ENCODE data around the gene TGFB3. TPM values are rescaled to one million over a fixed set of nuclear protein-coding genes. Genes with fewer than 3 reads are reported as not detected.
"Not testable (repeated sequence)": the region's sequence is repeated elsewhere in the genome, so short reads cannot be mapped to it uniquely, and the experiment has no call there.

The TGFB3 gene
- total RNA-seq, 2 experiments from 2014 or later, result 8.4 to 11.8 TPM

GRCh38 chr14:76015191-76015590 is 33.4 kb upstream of the TGFB3 start:
- ATAC-seq (ENCODE audit: poor library complexity), result no peak
- Mint-ChIP-seq H3K27me3 (no peaks in the 10 kb centered on the region), H3K4me3 (no peak overlapping the region), H3K9me3 (peaks cover 15% of the 10 kb centered on the region), H3K27ac (no peak overlapping the region), H3K4me1 (ENCODE audit: low read depth) (no peaks in the 10 kb centered on the region), H3K36me3 (ENCODE audit: low read depth) (peaks cover 90% of the 10 kb centered on the region)
- ChIA-PET POLR2A (no interaction called here), CTCF (no interaction called here)
- Histone ChIP-seq H3K27ac (ENCODE audit: low read depth in 1 of 2, low read length in 2 of 2) (no peak overlapping the region), H3K4me1 (ENCODE audit: insufficient read depth, low read length) (no peaks in the 10 kb centered on the region), H3K4me3 (ENCODE audit: low read length) (no peak overlapping the region), H3K27me3 (ENCODE audit: control insufficient read depth in 1 of 2, insufficient read depth in 2 of 2, low read length in 2 of 2) (no peaks in the 10 kb centered on the region), H3K36me3 (ENCODE audit: insufficient read depth, low read length) (peaks cover 4% of the 10 kb centered on the region), H3K9me3 (ENCODE audit: control insufficient read depth in 1 of 2, insufficient read depth in 1 of 2, low read length in 2 of 2) (peaks cover 5% of the 10 kb centered on the region in 2 experiments)
- intact Hi-C loops (cut with DNase I, micrococcal nuclease), result no loop called here
- DNase-seq, result no peak
- no peak for TF ChIP-seq CTCF (IDR thresholded peaks at IDR 0.05)

GRCh38 chr14:76012354-76012753 is 30.6 kb upstream of the TGFB3 start:
- Mint-ChIP-seq H3K36me3 (ENCODE audit: low read depth) (peaks cover 83% of the 10 kb centered on the region), H3K27ac (no peak overlapping the region), H3K9me3 (no peaks in the 10 kb centered on the region), H3K4me1 (ENCODE audit: low read depth) (no peaks in the 10 kb centered on the region), H3K27me3 (no peaks in the 10 kb centered on the region), H3K4me3 (no peak overlapping the region)
- Histone ChIP-seq H3K9me3 (ENCODE audit: control insufficient read depth in 1 of 2, insufficient read depth in 1 of 2, low read length in 2 of 2) (no peaks in the 10 kb centered on the region), H3K36me3 (ENCODE audit: insufficient read depth, low read length) (peaks cover 10% of the 10 kb centered on the region), H3K27me3 (ENCODE audit: control insufficient read depth in 1 of 2, insufficient read depth in 2 of 2, low read length in 2 of 2) (no peaks in the 10 kb centered on the region), H3K27ac (ENCODE audit: low read depth in 1 of 2, low read length in 2 of 2) (no peak overlapping the region), H3K4me3 (ENCODE audit: low read length) (no peak overlapping the region), H3K4me1 (ENCODE audit: insufficient read depth, low read length) (no peaks in the 10 kb centered on the region)
- intact Hi-C loops (cut with DNase I, micrococcal nuclease), result no loop called here
- no peak for DNase-seq
- CTCF ChIA-PET, result no interaction called here
- POLR2A ChIA-PET, result no interaction called here
- TF ChIP-seq CTCF (IDR thresholded peaks at IDR 0.05), result no peak
- no peak for ATAC-seq (ENCODE audit: poor library complexity)

- DNase-seq (no peak), ATAC-seq (ENCODE audit: poor library complexity) (no peak)
- no peak for TF ChIP-seq CTCF (IDR thresholded peaks at IDR 0.05)
- no peaks in the 10 kb centered on the region for H3K4me1 ChIP-seq (ENCODE audit: insufficient read depth, low read length)
- H3K9me3 Mint-ChIP-seq, result no peaks in the 10 kb centered on the region
- POLR2A ChIA-PET, result no interaction called here
- H3K36me3 Mint-ChIP-seq (ENCODE audit: low read depth), result peaks cover 83% of the 10 kb centered on the region
- H3K27me3 Mint-ChIP-seq, result no peaks in the 10 kb centered on the region
- H3K27ac Mint-ChIP-seq, result no peak overlapping the region
- H3K4me1 Mint-ChIP-seq (ENCODE audit: low read depth), result no peaks in the 10 kb centered on the region
- intact Hi-C loops (cut with DNase I, micrococcal nuclease), result no loop called here
- no peak overlapping the region for H3K4me3 Mint-ChIP-seq
- H3K36me3 ChIP-seq (ENCODE audit: insufficient read depth, low read length), result peaks cover 13% of the 10 kb centered on the region
- no peaks in the 10 kb centered on the region for H3K9me3 ChIP-seq (ENCODE audit: control insufficient read depth in 1 of 2, insufficient read depth in 1 of 2, low read length in 2 of 2)
- no peaks in the 10 kb centered on the region for H3K27me3 ChIP-seq (ENCODE audit: control insufficient read depth in 1 of 2, insufficient read depth in 2 of 2, low read length in 2 of 2)
- no peak overlapping the region for H3K4me3 ChIP-seq (ENCODE audit: low read length)
- CTCF ChIA-PET, result no interaction called here
- no peak overlapping the region for H3K27ac ChIP-seq (ENCODE audit: low read depth in 1 of 2, low read length in 2 of 2)
Observed at GRCh38 chr14:76011930-76012329, 30.1 kb upstream of the TGFB3 start.

GRCh38 chr14:76009627-76010026 is 27.8 kb upstream of the TGFB3 start:
- ATAC-seq (ENCODE audit: poor library complexity); H3K4me3 ChIP-seq (ENCODE audit: low read length); POLR2A ChIA-PET; H3K27ac Mint-ChIP-seq; H3K27me3 ChIP-seq (ENCODE audit: control insufficient read depth in 1 of 2, insufficient read depth in 2 of 2, low read length in 2 of 2); H3K27me3 Mint-ChIP-seq; H3K4me1 Mint-ChIP-seq (ENCODE audit: low read depth); intact Hi-C loops (cut with DNase I, micrococcal nuclease); H3K9me3 ChIP-seq (ENCODE audit: control insufficient read depth in 1 of 2, insufficient read depth in 1 of 2, low read length in 2 of 2); H3K27ac ChIP-seq (ENCODE audit: low read depth in 1 of 2, low read length in 2 of 2); DNase-seq; H3K9me3 Mint-ChIP-seq; H3K4me1 ChIP-seq (ENCODE audit: insufficient read depth, low read length); H3K4me3 Mint-ChIP-seq; CTCF ChIA-PET: not testable (repeated sequence)
- peaks cover 83% of the 10 kb centered on the region for H3K36me3 Mint-ChIP-seq (ENCODE audit: low read depth)
- peaks cover 17% of the 10 kb centered on the region for H3K36me3 ChIP-seq (ENCODE audit: insufficient read depth, low read length)
